HCT116 (cell line): ENCODE results near the gene FAXC. TPM values are rescaled to one million over a fixed set of nuclear protein-coding genes. Genes with fewer than 3 reads are reported as not detected.

ENCODE experiments used
- ATAC-seq: fragments of 200-7000 bp; cut with Tn5 transposase; 2 replicates; pipeline ENCODE4 v1.9.1; 2020; ENCODE audit warnings: mild to moderate bottlenecking, moderate library complexity
- BruUV-seq: library from RNA; stranded (reverse); fragments of 400-500 nt; replicated peaks from 2 replicates; lab custom pipeline; 2021; lab: Mats Ljungman, UMichigan
- CTCF ChIA-PET: fragments of 300-600 bp; sonication (Branson Sonifier 250); formaldehyde crosslinking; loops from one replicate; lab custom pipeline; 2021; ENCODE audit warnings: antibody characterized with exemption; lab: Charles Lee
- POLR2A ChIA-PET: fragments of 300-600, 350-600 bp; sonication (Branson Sonifier 250); formaldehyde crosslinking; loops from one replicate; lab custom pipeline; 2021; ENCODE audit warnings: antibody characterized with exemption; lab: Charles Lee
- RAD21 ChIA-PET, 2 experiments: fragments of 300-600 bp; sonication (Branson Sonifier 250); formaldehyde crosslinking; loops; one replicate each; lab custom pipeline; 2023; ENCODE audit warnings: low total read pairs in 2 of 2; ENCODE audit not compliant: uncharacterized antibody in 2 of 2, unreplicated experiment in 2 of 2, low non-redundant PET in 1 of 2; lab: Charles Lee
- DNase-seq: peaks from one replicate; pipeline ENCODE4 v3.0.0-alpha.2; 2010; ENCODE audit warnings: low read depth, low spot score
- H2AFZ ChIP-seq: fragments of 200-600 bp; shearing (Covaris generic), sonication (generic); 2 replicates; pipeline ENCODE4 v1.6.1; 2017; ENCODE audit warnings: low read depth, mixed run types, mixed read lengths, antibody characterized with exemption, low read length; ENCODE audit not compliant: poor library complexity, severe bottlenecking
- H3K27ac ChIP-seq: 2 replicates; pipeline ENCODE4 v1.5.1; 2012; ENCODE audit warnings: low read depth, low read length
- H3K27me3 ChIP-seq: fragments of 200-600 bp; sonication (generic); 2 replicates; pipeline ENCODE4 v1.6.1; 2016; ENCODE audit warnings: mixed run types, low read length, mixed read lengths; ENCODE audit not compliant: insufficient read depth
- H3K36me3 ChIP-seq, 2 experiments: fragments of 200-500 bp in 1 of 2; fragments of 200-600 bp in 1 of 2; sonication (Bioruptor generic) in 1 of 2; sonication (generic) in 1 of 2; 2 replicates each; pipeline versions ENCODE4 v1.5.1 to v1.6.1; 2014 to 2016; ENCODE audit warnings: low read length in 2 of 2, inconsistent platforms in 1 of 2, mixed read lengths in 1 of 2, mixed run types in 1 of 2; ENCODE audit not compliant: insufficient read depth in 2 of 2, control insufficient read depth in 1 of 2
- H3K4me1 ChIP-seq, 2 experiments: fragments of 200-600 bp in 1 of 2; sonication (generic) in 1 of 2; 2 replicates each; pipeline versions ENCODE4 v1.5.1 to v1.6.1; 2012 to 2017; ENCODE audit warnings: low read length in 2 of 2, inconsistent platforms in 1 of 2, mild to moderate bottlenecking in 1 of 2, mixed read lengths in 1 of 2, mixed run types in 1 of 2, moderate library complexity in 1 of 2; ENCODE audit not compliant: insufficient read depth in 2 of 2, control insufficient read depth in 1 of 2
- H3K4me2 ChIP-seq: fragments of 200-600 bp; sonication (generic); 2 replicates; pipeline ENCODE4 v1.6.1; 2017; ENCODE audit warnings: mixed run types, low read length, mixed read lengths
- H3K4me3 ChIP-seq, 2 experiments: fragments of 200-600 bp in 1 of 2; sonication (generic) in 1 of 2; replicated peaks in 1 of 2; 2 replicates each; pipeline ENCODE4 v1.5.1; 2011 to 2016; ENCODE audit warnings: low read length in 2 of 2, control low read depth in 1 of 2, low read depth in 1 of 2, mild to moderate bottlenecking in 1 of 2, mixed read lengths in 1 of 2, mixed run types in 1 of 2
- H3K79me2 ChIP-seq: fragments of 200-600 bp; sonication (generic); 2 replicates; pipeline ENCODE4 v1.6.1; 2017; ENCODE audit warnings: mild to moderate bottlenecking, mixed run types, low read length, moderate library complexity, mixed read lengths; ENCODE audit not compliant: insufficient read depth
- H3K9ac ChIP-seq: fragments of 200-600 bp; sonication (generic); 2 replicates; pipeline ENCODE4 v1.6.1; 2016; ENCODE audit warnings: low read length, mixed read lengths
- H3K9me2 ChIP-seq: fragments of 200-600 bp; sonication (generic), shearing (Covaris generic); 2 replicates; pipeline ENCODE4 v1.6.1; 2017; ENCODE audit warnings: mixed run types, mild to moderate bottlenecking, moderate library complexity; ENCODE audit not compliant: insufficient read depth
- H3K9me3 ChIP-seq, 2 experiments: fragments of 200-500 bp in 1 of 2; fragments of 200-600 bp in 1 of 2; sonication (Bioruptor generic) in 1 of 2; sonication (generic) in 1 of 2; 2 replicates each; pipeline ENCODE4 v1.6.1; 2014 to 2017; ENCODE audit warnings: low read length in 2 of 2, mixed read lengths in 2 of 2, inconsistent platforms in 1 of 2, low read depth in 1 of 2, mild to moderate bottlenecking in 1 of 2, mixed run types in 1 of 2, moderate library complexity in 1 of 2; ENCODE audit not compliant: control insufficient read depth in 1 of 2, insufficient read depth in 1 of 2
- H4K20me1 ChIP-seq: fragments of 200-600 bp; sonication (generic), shearing (Covaris generic); 2 replicates; pipeline ENCODE4 v1.6.1; 2017; ENCODE audit warnings: mixed run types, mild to moderate bottlenecking, moderate library complexity; ENCODE audit not compliant: insufficient read depth
- CEBPB ChIP-seq: IDR thresholded peaks from 2 replicates; pipeline ENCODE4 v1.6.1; 2012; ENCODE audit warnings: low read depth
- EGR1 ChIP-seq: IDR thresholded peaks from 2 replicates; pipeline ENCODE4 v1.6.1; 2012; ENCODE audit warnings: low read depth
- EZH2 ChIP-seq: fragments of 200-600 bp; sonication (generic); IDR thresholded peaks from 2 replicates; pipeline ENCODE4 v1.6.1; 2017; ENCODE audit warnings: antibody characterized with exemption, mixed run types
- POLR2A ChIP-seq: IDR thresholded peaks from 2 replicates; pipeline ENCODE4 v1.7.0; 2011; ENCODE audit warnings: borderline replicate concordance; ENCODE audit not compliant: insufficient read depth, insufficient read length; ENCODE audit errors: extremely low read depth
- TCF7L2 ChIP-seq: IDR thresholded peaks from 2 replicates; pipeline ENCODE4 v1.7.0; 2011; ENCODE audit warnings: borderline replicate concordance, inconsistent platforms; ENCODE audit not compliant: insufficient read depth, insufficient read length; ENCODE audit errors: extremely low read depth
- YY1 ChIP-seq: IDR thresholded peaks from 2 replicates; pipeline ENCODE4 v1.6.1; 2011; ENCODE audit warnings: low read length, low read depth, moderate library complexity, mild to moderate bottlenecking; ENCODE audit not compliant: insufficient replicate concordance; ENCODE audit errors: extremely low read depth
- intact Hi-C: fragments of 100-400 bp; cut with micrococcal nuclease; formaldehyde crosslinking; loops from 2 replicates; pipeline ENCODE4 v1.10.0; 2022
- total RNA-seq: library from RNA; stranded (reverse); gene quantifications from one replicate; pipeline ENCODE4 v1.2.1, GENCODE V29; 2021; ENCODE audit not compliant: unreplicated experiment
- TF ChIP-seq, protein P1 (sequence below): IDR thresholded peaks from 2 replicates; pipeline ENCODE4 v1.6.1; 2011; ENCODE audit warnings: mild to moderate bottlenecking, low read length, moderate library complexity; ENCODE audit not compliant: insufficient replicate concordance; ENCODE audit errors: extremely low read depth
- TF ChIP-seq, protein P2 (sequence below), 3 experiments: fragments of 200-600 bp in 1 of 3; sonication (generic) in 1 of 3; IDR thresholded peaks in 2 of 3; conservative IDR thresholded peaks in 1 of 3; 2 replicates each; pipeline ENCODE4 v1.5.1; 2012 to 2017; ENCODE audit warnings: low read depth in 2 of 3, low read length in 2 of 3, antibody characterized with exemption in 1 of 3, borderline replicate concordance in 1 of 3, control low read depth in 1 of 3, mild to moderate bottlenecking in 1 of 3, mixed read lengths in 1 of 3, mixed run types in 1 of 3, moderate library complexity in 1 of 3; ENCODE audit not compliant: insufficient read depth in 1 of 3
- TF ChIP-seq, protein P3 (sequence below): IDR thresholded peaks from 2 replicates; pipeline ENCODE4 v1.6.1; 2012; ENCODE audit warnings: low read depth
- TF ChIP-seq, protein P4 (sequence below): IDR thresholded peaks from 2 replicates; pipeline ENCODE4 v1.6.1; 2012

The FAXC gene
- total RNA-seq, 1 experiment from 2014 or later = 4.7 TPM

DNA sequence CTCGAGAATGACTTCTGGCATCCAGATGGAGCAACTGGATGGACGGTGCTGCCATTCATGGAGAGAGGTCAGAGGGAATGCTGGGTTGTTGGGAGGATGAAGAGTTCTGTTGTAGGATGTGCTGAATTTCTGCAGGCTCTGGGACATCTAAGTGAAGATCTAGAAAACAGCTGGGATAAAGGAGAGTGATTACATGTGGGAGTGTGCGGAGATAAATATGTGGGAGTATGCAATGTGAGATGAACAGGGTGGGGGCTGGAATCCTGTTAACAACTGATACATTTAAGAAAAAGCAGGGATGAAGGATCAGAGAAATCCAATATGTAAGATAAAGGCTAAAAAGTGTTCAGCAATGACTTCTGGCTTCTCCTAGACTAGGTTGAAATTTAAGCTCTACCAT is 43.1 kb downstream of the FAXC start:
- TF ChIP-seq, protein P1, sequence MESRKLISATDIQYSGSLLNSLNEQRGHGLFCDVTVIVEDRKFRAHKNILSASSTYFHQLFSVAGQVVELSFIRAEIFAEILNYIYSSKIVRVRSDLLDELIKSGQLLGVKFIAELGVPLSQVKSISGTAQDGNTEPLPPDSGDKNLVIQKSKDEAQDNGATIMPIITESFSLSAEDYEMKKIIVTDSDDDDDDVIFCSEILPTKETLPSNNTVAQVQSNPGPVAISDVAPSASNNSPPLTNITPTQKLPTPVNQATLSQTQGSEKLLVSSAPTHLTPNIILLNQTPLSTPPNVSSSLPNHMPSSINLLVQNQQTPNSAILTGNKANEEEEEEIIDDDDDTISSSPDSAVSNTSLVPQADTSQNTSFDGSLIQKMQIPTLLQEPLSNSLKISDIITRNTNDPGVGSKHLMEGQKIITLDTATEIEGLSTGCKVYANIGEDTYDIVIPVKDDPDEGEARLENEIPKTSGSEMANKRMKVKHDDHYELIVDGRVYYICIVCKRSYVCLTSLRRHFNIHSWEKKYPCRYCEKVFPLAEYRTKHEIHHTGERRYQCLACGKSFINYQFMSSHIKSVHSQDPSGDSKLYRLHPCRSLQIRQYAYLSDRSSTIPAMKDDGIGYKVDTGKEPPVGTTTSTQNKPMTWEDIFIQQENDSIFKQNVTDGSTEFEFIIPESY = no peak
- TF ChIP-seq TCF7L2 = no peak
- TF ChIP-seq CEBPB = no peak
- TF ChIP-seq, protein P2, sequence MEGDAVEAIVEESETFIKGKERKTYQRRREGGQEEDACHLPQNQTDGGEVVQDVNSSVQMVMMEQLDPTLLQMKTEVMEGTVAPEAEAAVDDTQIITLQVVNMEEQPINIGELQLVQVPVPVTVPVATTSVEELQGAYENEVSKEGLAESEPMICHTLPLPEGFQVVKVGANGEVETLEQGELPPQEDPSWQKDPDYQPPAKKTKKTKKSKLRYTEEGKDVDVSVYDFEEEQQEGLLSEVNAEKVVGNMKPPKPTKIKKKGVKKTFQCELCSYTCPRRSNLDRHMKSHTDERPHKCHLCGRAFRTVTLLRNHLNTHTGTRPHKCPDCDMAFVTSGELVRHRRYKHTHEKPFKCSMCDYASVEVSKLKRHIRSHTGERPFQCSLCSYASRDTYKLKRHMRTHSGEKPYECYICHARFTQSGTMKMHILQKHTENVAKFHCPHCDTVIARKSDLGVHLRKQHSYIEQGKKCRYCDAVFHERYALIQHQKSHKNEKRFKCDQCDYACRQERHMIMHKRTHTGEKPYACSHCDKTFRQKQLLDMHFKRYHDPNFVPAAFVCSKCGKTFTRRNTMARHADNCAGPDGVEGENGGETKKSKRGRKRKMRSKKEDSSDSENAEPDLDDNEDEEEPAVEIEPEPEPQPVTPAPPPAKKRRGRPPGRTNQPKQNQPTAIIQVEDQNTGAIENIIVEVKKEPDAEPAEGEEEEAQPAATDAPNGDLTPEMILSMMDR (IDR thresholded peaks at IDR 0.05 in 2 of 3, conservative IDR thresholded peaks at IDR 0.05 in 1 of 3; ENCODE audit: borderline replicate concordance in 1 of 3, insufficient read depth in 1 of 3, low read depth in 2 of 3, low read length in 2 of 3) = no peak
- TF ChIP-seq, protein P3, sequence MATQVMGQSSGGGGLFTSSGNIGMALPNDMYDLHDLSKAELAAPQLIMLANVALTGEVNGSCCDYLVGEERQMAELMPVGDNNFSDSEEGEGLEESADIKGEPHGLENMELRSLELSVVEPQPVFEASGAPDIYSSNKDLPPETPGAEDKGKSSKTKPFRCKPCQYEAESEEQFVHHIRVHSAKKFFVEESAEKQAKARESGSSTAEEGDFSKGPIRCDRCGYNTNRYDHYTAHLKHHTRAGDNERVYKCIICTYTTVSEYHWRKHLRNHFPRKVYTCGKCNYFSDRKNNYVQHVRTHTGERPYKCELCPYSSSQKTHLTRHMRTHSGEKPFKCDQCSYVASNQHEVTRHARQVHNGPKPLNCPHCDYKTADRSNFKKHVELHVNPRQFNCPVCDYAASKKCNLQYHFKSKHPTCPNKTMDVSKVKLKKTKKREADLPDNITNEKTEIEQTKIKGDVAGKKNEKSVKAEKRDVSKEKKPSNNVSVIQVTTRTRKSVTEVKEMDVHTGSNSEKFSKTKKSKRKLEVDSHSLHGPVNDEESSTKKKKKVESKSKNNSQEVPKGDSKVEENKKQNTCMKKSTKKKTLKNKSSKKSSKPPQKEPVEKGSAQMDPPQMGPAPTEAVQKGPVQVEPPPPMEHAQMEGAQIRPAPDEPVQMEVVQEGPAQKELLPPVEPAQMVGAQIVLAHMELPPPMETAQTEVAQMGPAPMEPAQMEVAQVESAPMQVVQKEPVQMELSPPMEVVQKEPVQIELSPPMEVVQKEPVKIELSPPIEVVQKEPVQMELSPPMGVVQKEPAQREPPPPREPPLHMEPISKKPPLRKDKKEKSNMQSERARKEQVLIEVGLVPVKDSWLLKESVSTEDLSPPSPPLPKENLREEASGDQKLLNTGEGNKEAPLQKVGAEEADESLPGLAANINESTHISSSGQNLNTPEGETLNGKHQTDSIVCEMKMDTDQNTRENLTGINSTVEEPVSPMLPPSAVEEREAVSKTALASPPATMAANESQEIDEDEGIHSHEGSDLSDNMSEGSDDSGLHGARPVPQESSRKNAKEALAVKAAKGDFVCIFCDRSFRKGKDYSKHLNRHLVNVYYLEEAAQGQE = no peak
- no peak for TF ChIP-seq POLR2A
- TF ChIP-seq EZH2 = no peak
- TF ChIP-seq YY1 = no peak
- TF ChIP-seq EGR1 = no peak
- TF ChIP-seq, protein P4, sequence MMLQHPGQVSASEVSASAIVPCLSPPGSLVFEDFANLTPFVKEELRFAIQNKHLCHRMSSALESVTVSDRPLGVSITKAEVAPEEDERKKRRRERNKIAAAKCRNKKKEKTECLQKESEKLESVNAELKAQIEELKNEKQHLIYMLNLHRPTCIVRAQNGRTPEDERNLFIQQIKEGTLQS = no peak
- DNase-seq (no peak), ATAC-seq (no peak)
- H3K27ac ChIP-seq = no peak overlapping the region
- H3K79me2 ChIP-seq = no peaks in the 10 kb centered on the region
- H3K4me3 ChIP-seq = no peak overlapping the region
- POLR2A ChIA-PET = no interaction called here
- RAD21 ChIA-PET = no interaction called here
- H3K4me2 ChIP-seq = no peak overlapping the region
- H3K36me3 ChIP-seq = no peaks in the 10 kb centered on the region
- no peaks in the 10 kb centered on the region for H3K4me1 ChIP-seq
- no peaks in the 10 kb centered on the region for H3K9me3 ChIP-seq
- no TSS peak for BruUV-seq
- no peaks in the 10 kb centered on the region for H4K20me1 ChIP-seq
- H3K27me3 ChIP-seq = no peaks in the 10 kb centered on the region
- no peak overlapping the region for H2AFZ ChIP-seq
- intact Hi-C loops = no loop called here
- H3K9ac ChIP-seq = no peak overlapping the region
- CTCF ChIA-PET = interaction anchor here (1.4 kb wide), 1 partner anchor 24 kb away, joined by 3 read pairs; no protein-coding TSS in a partner anchor
- H3K9me2 ChIP-seq = no peaks in the 10 kb centered on the region
